ENCODE results near the gene MAGI3.

- no peak for TF ChIP-seq CTCF (tag by site-specific recombination; IDR thresholded peaks at IDR 0.05)
- no peak for TF ChIP-seq KLF7 (tag by site-specific recombination; IDR thresholded peaks at IDR 0.05; ENCODE audit: borderline replicate concordance)
- no peak for TF ChIP-seq ZBTB1 (tag by site-specific recombination; IDR thresholded peaks at IDR 0.05)
- TF ChIP-seq SP2 (tag by site-specific recombination; IDR thresholded peaks at IDR 0.05), result no peak
- no peak for TF ChIP-seq HOXA7 (CRISPR knock-in tag; IDR thresholded peaks at IDR 0.05; ENCODE audit: borderline replicate concordance)
- no peak for TF ChIP-seq ZNF768 (tag by site-specific recombination; IDR thresholded peaks at IDR 0.05)
Measured at GRCh38 chr1:113493533-113493932, 103.2 kb downstream of the MAGI3 start.
